ENCODE results near the gene NR5A2.

NR5A2 gene

DNA sequence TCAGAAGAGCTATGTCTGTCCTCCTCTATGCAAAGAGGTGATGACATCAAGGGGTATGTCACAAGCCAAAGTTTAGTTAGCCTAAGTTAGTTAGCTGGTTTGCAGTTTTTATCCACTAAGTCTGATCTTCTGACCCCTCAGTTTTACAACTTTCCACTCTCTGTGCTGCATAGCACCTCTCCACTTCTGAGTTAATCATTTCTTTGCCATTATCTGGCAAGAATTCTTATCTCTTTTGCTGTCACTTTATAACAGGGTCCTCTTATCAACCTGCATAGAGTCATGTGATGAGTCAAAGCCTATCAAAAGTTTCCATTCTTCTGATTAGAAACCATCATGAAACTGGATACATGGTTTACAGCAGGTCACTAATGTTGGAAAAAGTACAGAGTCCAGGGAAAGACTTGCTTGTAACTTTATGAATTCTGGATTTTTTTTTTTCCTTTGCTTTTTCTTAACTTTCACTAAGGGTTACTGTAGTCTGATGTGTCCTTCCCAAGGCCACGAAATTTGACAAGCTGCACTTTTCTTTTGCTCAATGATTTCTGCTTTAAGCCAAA, at the start of gene NR5A2:
Gene NR5A2, plus strand, starts transcription at position 447 of the 560 bp plus-strand sequence. CDS start 138 bp downstream, outside the sequence.
- no peak for DNase-seq (ENCODE audit: low spot score)

DNA sequence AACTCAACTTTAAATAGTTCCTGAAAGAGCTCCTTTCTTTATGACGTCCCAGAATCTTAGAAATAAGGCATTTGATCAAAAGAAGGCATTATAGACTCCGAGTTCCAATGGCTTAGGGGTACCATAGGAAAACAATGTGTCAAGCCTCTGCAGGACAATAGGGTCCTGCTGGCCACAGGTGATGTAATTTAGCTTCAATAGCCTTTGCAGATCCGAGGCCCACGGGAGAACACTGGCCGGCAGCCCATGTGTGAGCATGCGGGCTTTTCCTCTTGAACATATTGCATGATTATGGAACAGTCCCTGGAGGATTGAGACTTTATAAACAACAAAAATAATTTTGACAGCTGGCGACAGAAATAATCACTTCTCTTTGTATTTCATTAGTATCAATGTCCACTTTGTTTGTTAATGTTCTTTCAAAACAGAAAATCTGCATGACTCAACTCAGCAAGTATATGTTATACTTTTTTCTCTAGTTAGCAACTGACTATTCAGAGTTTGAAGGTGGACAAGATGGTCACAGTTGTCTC, 49.0 kb upstream of the NR5A2 start:
- no peak for DNase-seq (ENCODE audit: low spot score)

DNA sequence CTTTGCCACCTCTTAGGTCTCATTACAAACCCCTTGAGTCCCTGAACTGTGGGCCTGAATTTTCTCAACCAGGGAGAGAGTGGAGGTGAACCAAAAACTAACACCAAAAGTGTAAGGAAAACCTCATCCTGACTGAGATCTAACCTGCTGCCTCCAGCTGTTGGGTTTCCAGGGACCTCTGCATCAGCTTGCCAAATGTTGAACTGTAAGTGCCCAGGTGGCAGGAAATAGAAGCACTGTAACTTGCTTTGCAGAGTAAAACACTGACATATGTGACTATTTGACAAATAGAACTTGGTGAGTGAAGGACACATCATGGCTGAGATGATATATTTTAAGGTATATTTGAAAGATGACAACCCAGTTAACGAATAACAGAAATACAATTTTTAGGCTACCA, 48.4 kb upstream of the NR5A2 start:
- DNase-seq (ENCODE audit: low spot score) = no peak

DNA sequence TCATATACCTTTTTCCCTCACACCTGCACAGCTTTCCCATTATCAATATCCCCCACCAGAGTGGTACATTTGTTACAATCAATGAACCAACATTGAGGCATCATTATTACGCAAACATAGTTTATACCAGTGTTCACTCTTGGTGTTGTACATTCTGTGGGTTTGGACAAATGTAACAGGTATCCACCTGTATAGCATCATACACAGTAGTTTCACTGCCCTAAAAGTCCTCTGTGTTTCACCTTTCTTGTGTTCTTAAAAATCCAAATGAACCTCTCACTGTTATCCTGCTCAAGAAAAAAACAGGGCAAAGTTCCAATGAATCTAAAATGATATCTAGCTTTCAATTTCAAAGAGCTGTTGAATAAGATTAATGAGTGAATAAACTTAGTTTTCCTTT, 45.9 kb upstream of the NR5A2 start:
- DNase-seq (ENCODE audit: low spot score) = no peak

DNA sequence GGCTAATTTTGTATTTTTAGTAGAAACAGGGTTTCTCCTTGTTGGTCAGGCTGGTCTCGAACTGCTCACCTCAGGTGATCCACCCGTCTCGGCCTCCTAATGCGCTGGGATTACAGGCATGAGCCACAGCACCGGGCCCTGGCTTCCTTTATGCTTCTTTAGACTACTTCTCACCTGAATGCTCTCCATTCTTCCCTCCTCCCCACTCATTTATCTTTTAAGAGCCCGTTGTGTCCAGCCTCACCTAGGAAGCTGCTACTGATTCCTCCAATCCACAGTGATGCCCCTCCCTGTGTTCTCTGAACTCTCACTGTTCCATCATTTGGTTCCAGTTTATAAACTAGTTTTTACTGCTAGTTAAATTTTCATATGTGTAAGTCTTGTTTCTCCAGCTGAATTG, 44.9 kb upstream of the NR5A2 start:
- DNase-seq (ENCODE audit: low spot score) = no peak

DNA sequence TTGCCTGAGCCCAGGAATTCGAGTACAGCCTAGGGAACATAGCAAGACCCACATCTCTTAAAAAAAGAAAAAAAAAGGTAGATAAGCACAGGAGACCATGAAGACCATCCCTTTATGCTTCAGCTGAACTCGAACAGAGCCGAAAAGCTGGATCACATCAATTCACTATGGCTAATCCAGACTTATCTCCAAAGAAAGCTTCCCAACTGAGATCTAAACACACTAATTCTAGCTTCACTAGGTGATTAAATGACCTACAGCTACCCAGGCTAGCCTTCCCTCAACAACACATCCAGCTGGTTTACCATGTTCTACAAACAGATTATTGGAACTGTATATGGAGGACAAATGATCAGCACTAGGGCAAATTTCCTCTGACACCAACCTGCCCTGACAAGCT, 44.0 kb upstream of the NR5A2 start:
- no peak for DNase-seq (ENCODE audit: low spot score)

DNA sequence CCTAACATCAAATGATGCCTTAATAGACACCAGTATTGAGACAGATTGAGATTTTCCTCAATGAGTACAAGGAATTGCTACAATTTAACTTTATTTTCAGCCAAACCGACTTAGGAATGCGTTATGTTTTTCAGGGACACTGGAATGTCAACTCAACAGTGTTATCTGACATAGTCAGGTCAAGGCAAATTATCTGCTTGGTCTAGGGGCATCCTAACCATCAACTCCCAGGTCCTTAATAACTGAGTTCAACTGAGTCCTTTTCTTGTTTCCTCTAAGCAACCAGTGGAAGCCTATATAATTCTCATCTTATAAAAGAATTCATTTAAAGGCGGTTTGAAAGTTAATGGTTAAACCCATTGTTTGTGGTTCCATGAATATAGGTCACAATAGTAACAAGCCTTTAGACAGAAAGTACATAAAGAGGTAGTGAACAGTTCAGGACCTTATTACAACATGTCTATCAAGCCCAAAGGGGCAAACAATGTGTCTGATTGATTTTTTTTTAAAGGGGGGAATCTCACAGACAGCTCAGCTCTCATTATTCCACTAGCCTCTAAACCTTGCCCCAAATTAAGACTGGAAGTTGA, 32.3 kb upstream of the NR5A2 start:
- no peak for DNase-seq (ENCODE audit: low spot score)

DNA sequence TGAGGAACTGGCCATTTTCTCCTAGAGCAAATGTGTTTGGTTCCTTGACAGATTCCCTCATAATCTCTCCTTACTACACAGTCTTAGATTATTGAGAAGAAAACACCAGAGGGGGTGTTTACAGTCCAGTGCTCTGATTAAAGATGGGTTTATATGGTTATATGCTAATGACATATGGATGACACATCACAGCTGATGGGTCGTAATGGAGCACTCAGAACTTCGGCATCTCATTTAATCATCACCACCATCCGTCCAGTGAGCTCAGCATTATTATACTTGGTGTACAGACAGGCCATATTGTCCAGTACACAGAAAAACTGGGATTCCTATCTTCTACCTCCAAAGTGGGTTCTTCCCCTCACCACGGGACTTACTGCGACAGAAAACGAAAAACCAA, 22.3 kb upstream of the NR5A2 start:
- no peak for DNase-seq (ENCODE audit: low spot score)

DNA sequence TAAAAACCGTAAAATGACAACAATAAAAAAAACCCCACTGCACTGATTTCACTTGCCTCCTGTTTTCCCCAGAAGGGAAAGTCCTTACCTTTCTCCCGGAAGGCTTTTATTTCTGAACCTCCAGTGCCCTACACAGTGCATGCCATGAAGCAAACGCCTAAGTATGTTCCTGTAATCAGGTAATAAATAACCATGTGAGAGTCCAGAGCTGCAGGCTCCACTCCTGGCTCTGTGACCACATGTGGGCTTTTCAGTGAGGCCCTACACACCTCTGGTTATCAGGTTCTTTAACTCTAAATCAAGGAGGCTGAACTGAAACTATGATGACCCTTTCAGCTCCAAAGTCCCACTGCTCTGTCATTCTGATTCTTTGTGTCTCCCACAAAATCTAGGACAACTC, 20.8 kb upstream of the NR5A2 start:
- no peak for DNase-seq (ENCODE audit: low spot score)

DNA sequence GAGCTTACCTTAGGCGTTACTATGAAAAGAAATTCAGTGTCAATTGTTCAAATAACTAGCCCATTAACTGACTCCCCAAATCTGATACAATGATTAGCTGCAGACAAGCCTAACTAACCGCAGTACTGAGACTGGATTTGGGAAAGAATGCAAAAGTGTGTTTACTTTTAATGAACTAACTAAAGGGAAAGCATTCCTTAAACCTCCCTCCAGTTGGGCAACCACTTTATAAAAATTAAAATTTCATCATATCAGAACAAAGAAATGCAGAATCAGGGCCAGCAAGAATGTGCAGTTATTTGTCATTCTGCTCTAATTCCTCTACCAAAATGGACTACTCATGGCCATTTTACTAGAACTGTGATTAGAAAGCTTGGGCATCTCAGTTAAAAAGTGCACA, 11.7 kb upstream of the NR5A2 start:
- DNase-seq (ENCODE audit: low spot score) = peak; percentile 57

DNA sequence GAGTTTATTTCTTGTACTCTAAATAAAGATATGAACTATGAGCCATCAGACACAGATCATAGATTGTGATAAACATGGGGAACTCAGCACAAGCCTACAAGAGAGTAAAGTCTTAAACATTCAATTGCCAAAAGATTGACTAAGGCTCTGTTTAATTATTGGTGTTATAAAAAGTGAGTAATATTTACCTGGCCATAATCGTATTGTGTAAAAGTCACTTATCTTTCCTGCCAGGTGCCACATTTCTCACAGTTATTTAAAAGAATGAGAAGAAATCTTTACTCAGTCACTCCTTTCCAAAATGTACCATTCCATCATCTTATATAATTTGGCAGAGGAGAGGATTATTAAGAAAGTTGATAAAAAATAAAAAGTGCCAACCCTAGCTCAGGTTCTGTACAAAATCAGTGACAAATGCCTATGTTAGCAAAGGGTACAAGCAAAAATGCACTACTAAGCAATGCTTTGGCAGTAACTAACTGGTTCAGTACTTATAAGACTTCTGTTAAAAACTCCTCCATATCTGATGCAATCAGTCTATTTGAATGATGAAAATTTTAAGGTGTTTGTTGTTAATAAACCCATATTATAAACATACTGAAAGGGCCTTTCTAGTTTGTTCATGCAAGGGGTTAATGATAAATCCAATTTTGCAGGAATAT, 5.8 kb upstream of the NR5A2 start:
- DNase-seq (ENCODE audit: low spot score) = no peak

DNA sequence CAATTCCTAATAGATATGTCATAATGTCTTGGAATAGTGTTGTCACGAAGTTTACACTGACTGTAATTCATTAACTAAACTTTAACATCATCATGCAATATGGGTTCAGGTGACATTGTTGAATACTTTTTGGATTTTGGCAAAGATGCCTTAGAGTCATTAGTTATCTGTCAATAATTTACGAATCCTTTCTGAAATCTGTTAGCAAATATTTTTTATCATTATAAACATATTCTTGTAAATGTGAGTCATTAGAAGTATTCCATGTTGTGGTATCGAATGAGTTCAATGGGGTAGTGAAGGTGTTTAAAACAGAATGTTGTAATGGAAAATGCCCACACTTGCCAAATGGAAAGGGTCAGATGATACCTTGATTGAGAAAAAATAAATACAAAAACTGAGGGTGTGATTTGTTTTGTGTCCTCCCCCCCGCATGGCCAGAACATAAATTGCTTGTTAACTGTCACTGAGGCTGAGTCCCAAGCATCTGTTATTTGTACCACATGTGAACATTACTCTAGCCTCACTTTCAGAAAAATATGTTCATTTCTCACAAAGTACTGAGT, 5.2 kb upstream of the NR5A2 start:
- DNase-seq (ENCODE audit: low spot score) = no peak

DNA sequence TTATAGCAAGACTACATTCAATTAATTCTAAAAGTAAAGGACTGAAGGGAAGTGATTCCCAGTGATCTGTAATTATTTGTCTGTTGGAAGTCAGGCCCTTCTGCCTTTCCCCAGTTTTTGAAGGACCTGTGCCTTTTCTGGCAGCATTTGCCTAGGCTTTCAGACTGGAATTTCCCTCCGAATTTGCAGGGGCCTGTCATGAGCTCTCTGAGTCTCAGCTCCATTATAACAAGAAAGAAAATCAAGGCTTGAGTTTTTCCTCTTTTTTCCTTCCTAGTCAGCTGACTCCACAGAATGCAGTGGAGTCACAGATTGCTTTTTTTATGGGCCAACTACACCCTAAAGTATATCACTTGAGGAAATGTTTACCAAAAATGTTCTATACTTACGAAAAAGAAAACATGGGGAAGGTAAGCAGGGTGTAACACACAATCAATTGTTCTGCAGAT, 1.1 kb downstream of the NR5A2 start:
- DNase-seq (ENCODE audit: low spot score) = no peak

DNA sequence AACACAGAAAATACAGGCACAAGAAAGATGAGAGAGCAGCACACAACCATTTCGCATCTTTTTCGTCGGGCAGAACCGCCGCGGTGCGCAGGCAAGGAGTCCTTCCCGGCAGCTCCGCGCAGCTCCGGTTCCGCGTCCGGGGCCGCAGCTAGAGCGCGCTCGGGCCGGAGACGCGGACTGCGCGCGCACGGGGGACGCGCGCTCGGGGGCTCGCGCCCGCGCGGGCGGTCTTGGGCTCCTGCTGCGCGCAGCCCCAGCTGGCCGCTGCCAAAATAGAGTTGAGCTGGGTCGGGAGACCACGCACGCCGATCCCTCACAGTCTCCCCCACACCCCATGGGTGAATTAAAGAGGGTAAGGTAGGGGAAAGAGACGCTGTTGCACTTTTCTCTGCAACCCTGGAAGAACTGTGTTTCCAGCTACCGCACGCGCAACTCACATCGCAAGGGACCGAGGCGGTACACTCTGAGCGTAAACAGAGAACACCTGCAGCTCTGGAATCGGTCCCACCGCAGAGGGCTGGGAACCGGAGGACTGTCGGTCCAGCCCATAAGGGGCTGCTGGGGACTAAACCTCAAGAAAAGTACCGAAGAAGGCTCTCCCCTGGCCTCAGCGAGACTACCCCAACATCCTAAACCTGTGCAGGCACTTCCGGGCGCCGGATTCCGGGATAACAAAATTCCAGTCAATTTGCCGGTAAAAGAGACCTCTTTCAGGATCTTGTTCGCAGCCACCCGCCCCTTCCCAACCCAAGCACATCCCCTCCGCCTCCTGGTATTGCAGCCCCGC, 1.7 kb downstream of the NR5A2 start:
- DNase-seq (ENCODE audit: low spot score) = peak; percentile 80

DNA sequence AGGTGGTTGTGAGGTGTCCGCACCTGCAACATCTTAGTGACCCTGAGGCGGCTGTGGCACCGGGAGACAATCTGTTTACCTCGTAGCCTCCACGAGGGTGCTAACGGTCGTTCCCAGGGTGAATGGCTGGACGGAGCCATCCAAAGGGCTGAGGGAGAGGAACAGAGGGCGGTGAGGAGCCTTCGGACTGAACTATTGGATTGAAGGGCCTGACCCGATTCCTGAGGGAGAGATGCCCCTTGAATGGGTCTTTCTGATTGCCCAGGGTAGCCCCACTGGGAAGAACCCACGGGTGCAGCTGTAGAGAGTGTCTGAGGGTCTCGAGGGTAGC, 2.3 kb downstream of the NR5A2 start:
- no peak for DNase-seq (ENCODE audit: low spot score)

DNA sequence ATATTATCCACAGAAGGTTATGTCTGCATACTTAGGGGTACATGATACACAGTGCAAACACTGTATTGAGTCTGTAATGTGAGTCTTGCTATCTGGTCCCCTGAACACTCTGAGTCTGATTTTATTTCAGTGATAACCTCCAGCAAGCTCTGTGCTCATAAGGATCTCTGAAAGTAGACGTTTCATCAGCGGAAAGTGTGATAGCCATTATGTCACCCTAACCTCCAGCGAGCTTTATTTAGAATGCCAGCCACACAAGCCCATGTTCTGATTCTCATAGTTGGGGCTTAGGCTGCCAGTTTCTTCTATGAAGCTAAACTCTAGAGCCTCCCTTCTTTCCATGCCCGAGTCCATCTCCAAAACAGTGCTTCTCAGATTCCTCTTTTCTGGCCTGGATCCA, 3.3 kb downstream of the NR5A2 start:
- no peak for DNase-seq (ENCODE audit: low spot score)

DNA sequence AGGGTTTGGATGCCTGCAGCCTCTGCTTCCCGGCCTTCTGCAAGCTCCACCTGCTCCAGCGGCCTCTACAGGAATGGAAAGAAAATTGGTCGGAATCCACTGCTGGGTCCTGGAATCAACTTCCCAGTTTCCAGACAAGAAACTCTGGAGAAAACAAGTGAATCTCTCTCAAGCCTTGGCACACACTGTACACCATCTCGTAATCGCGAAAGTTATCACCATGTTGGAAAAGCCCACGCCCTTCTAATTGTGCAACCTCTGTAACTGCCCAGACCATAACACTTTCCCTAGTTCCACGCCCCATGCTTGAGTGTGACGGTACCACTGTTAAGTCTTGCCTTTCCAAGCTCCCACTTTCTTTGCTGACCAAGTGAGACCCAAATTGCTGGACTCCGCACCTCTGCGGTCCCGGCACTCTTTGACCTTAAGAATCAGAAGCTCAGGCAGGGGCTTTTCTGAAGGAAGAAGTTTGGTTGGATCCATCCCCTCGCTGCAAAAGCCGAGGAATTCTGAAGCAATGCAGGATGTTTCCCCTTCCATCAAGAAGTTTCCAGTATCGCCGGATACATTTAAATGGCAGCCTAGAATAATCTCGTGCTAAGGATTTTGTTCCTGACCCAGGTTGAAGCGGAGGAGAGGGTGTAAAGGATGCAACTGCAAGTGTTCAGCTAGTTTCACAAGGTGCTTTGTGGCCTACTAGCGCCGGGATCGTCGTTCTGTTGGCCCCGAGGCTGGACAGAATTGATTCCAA, 6.2 kb downstream of the NR5A2 start:
- no peak for DNase-seq (ENCODE audit: low spot score)

DNA sequence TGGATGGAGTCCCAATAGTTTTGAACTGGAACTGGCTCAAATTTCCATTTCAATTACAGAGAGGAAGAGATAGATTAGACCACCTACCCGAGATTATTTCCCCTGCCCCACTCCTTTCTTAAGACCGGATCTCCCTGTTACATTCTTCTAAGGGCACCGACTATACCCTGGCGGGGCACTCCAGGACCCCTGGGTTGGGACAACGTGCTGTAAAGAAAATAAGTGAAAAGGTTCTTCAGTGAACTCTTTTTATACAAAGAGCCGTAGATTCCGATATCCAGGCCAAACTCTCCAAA, 6.7 kb downstream of the NR5A2 start:
- DNase-seq (ENCODE audit: low spot score) = no peak

DNA sequence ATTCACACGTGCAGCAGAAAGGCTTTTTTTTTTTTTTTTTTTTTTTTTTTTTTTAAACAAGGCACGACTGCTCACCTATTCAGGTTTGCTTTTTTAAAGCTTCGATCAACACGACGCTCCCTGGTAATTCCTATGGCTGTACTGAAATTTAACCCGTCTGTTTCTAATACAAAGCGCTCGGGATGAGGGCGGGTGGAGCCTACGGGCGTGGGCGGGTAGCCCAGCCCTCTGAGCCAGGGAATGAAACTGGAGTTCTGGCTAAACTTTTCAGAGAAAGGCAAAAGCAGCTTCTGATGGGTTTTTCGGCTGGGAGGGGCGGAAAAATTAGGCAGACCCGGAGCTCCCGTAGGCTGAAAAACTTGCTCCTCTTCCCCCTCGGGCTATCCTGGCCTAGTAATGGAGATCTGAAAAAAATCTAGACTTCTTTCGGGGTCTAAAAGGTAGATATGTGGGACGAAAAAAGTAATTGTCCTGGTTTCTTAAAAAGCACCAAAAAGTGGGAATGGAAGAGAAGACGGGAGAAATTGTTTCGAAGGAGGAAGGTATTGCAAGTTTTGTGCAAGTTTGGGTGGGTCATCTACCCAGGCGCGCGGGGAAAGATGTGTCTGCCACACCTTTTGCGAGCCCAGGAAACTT, 7.4 kb downstream of the NR5A2 start:
- DNase-seq (ENCODE audit: low spot score) = peak; percentile 76

DNA sequence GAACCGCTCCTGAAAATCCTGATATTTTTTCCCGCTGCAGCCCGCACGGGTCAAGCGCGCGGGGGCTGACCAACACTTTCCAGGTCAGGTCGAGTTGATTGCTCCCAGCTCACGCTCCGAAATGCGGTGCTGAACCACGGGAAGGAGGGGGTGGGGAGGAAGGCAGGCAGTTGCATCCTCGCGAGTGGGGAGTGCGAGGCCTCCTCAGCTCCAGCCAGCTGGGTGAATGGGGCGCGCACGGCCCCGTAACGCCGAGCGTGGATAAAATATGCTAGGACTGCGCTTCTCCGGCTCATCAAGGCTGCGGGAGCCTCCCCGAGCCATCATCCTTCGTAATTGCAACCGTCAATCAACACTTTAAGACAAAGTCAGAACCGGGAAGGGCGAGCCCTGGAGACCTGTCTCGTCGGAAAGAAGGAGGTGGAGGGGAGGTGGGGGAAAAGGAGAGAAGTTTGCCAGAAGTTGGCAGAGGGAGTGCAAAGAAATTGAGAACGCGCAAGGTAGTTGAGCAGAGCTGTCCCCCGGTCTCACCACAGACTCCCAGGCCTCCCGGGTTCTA, 8.0 kb downstream of the NR5A2 start:
- no peak for DNase-seq (ENCODE audit: low spot score)

DNA sequence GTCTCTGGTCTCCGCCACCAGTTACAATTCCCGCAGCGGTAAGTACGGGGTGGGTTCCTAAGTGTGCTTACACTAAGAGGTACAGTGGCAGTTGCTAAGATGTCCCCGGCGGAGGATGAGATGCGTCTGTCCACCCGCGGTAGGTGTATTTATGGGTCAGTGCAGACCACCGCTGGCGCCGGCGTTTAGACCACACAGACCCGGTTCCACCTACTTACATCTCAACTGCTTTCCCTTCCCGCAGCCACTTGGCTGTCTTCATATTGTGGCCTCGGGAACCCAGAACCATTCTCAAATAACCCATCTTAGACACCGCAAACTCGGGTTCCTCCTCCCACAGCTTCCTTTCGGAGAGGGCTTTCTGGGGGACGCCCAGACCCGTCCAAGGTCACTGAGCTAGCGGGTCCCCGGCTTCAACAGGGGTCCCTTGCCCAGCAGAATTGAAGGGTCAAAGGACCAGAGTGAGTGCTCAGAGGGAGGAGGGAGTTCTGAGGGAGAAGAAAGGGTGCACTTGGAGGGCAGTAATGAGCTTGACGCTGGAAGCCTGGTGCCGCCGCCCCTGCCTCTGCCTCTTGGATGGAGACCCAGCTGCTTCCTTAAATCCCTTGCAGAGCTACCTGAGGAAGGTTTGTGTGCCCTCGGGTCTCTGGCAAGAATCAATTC, 8.6 kb downstream of the NR5A2 start:
- no peak for DNase-seq (ENCODE audit: low spot score)
